DOHH2 (cell line): ENCODE results near the gene OR52L1.

ENCODE experiments used
- H3F3A ChIP-seq: fragments of 200-600 bp; sonication (generic), shearing (Covaris generic); 2 replicates; pipeline ENCODE4 v1.6.0; 2016; ENCODE audit warnings: antibody characterized with exemption, mild to moderate bottlenecking; ENCODE audit not compliant: control insufficient read depth, insufficient read depth
- H3K27ac ChIP-seq: fragments of 200-600 bp; sonication (generic); 2 replicates; pipeline ENCODE4 v1.5.1; 2014; ENCODE audit warnings: low read depth, mild to moderate bottlenecking, low read length, moderate library complexity
- H3K27me3 ChIP-seq: fragments of 200-600 bp; sonication (generic); 2 replicates; pipeline ENCODE4 v1.6.1; 2014; ENCODE audit warnings: mild to moderate bottlenecking, low read length, mixed read lengths; ENCODE audit not compliant: control insufficient read depth
- H3K36me3 ChIP-seq: fragments of 200-600 bp; sonication (generic); 2 replicates; pipeline ENCODE4 v1.6.1; 2014; ENCODE audit warnings: mild to moderate bottlenecking, low read length, moderate library complexity, mixed read lengths; ENCODE audit not compliant: control insufficient read depth
- H3K4me1 ChIP-seq: fragments of 200-600 bp; sonication (generic); 2 replicates; pipeline ENCODE4 v1.6.1; 2014; ENCODE audit warnings: mild to moderate bottlenecking, low read length, mixed read lengths; ENCODE audit not compliant: control insufficient read depth
- H3K4me2 ChIP-seq: fragments of 200-600 bp; sonication (generic); 2 replicates; pipeline ENCODE4 v1.6.0; 2014; ENCODE audit warnings: mild to moderate bottlenecking, low read length, moderate library complexity
- H3K4me3 ChIP-seq: fragments of 200-600 bp; sonication (generic); 2 replicates; pipeline ENCODE4 v1.5.1; 2014; ENCODE audit warnings: mild to moderate bottlenecking, low read length, mixed read lengths
- H3K79me2 ChIP-seq: fragments of 200-600 bp; sonication (generic); 2 replicates; pipeline ENCODE4 v1.6.1; 2014; ENCODE audit warnings: mild to moderate bottlenecking, low read length, mixed read lengths; ENCODE audit not compliant: control insufficient read depth
- H3K9me2 ChIP-seq: fragments of 200-600 bp; sonication (generic); replicated peaks from 2 replicates; pipeline ENCODE4 v1.6.1; 2014; ENCODE audit warnings: mild to moderate bottlenecking, low read length, mixed read lengths; ENCODE audit not compliant: control insufficient read depth
- H3K9me3 ChIP-seq: fragments of 200-600 bp; sonication (generic); 2 replicates; pipeline ENCODE4 v1.6.1; 2014; ENCODE audit warnings: antibody characterized with exemption, low read length, mixed read lengths; ENCODE audit not compliant: control insufficient read depth, insufficient read depth
- H4K20me1 ChIP-seq: fragments of 200-600 bp; sonication (generic); 2 replicates; pipeline ENCODE4 v1.6.0; 2014; ENCODE audit warnings: low read depth, mild to moderate bottlenecking, antibody characterized with exemption, low read length, moderate library complexity; ENCODE audit not compliant: control insufficient read depth, insufficient read depth
- CTCF ChIP-seq: fragments of 200-600 bp; sonication (generic); IDR thresholded peaks from one replicate; pipeline ENCODE4 v1.5.1; 2014; ENCODE audit warnings: antibody characterized with exemption, mild to moderate bottlenecking, low read depth, low read length; ENCODE audit not compliant: poor library complexity, severe bottlenecking
- EZH2phosphoT487 ChIP-seq: fragments of 200-600 bp; sonication (generic); IDR thresholded peaks from 2 replicates; pipeline ENCODE4 v1.6.1; 2017; ENCODE audit warnings: borderline replicate concordance, mild to moderate bottlenecking, antibody characterized with exemption, low read length, moderate library complexity, mixed read lengths

The OR52L1 gene

GRCh38 chr11:6025056-6025455 lies 38.3 kb upstream of the OR52L1 start:
- no peak overlapping the region for H3K27ac ChIP-seq
- H3K4me3 ChIP-seq = no peak overlapping the region
- no peaks in the 10 kb centered on the region for H3K9me2 ChIP-seq
- no peaks in the 10 kb centered on the region for H4K20me1 ChIP-seq
- no peaks in the 10 kb centered on the region for H3K4me1 ChIP-seq
- H3K4me2 ChIP-seq = no peak overlapping the region
- TF ChIP-seq CTCF = no peak
- no peak for TF ChIP-seq EZH2phosphoT487
- H3K36me3 ChIP-seq = no peaks in the 10 kb centered on the region
- no peaks in the 10 kb centered on the region for H3F3A ChIP-seq
- H3K27me3 ChIP-seq = 0 out of 2 replicates have a peak, but pooled peaks cover 2% of the 10 kb centered on the region
- no peaks in the 10 kb centered on the region for H3K9me3 ChIP-seq
- no peaks in the 10 kb centered on the region for H3K79me2 ChIP-seq

- H3K27ac ChIP-seq = no peak overlapping the region
- H3K27me3 ChIP-seq = 0 out of 2 replicates have a peak, but pooled peaks cover 2% of the 10 kb centered on the region
- no peaks in the 10 kb centered on the region for H4K20me1 ChIP-seq
Observed at GRCh38 chr11:6022956-6023355, 36.2 kb upstream of the OR52L1 start.

GRCh38 chr11:6013042-6013441 lies 26.3 kb upstream of the OR52L1 start:
- Histone ChIP-seq H3K79me2 (no peaks in the 10 kb centered on the region), H3K4me3 (no peak overlapping the region), H3K4me1 (no peaks in the 10 kb centered on the region), H3K9me2 (no peaks in the 10 kb centered on the region), H4K20me1 (no peaks in the 10 kb centered on the region), H3K36me3 (no peaks in the 10 kb centered on the region), H3K27me3 (no peaks in the 10 kb centered on the region), H3K27ac (no peak overlapping the region), H3K4me2 (no peak overlapping the region), H3F3A (no peaks in the 10 kb centered on the region), H3K9me3 (no peaks in the 10 kb centered on the region)
- TF ChIP-seq CTCF (no peak), EZH2phosphoT487 (no peak)

More at GRCh38 chr11:6022956-6023355, 36.2 kb upstream of the OR52L1 start:
- TF ChIP-seq CTCF = peak; percentile 54
- no peak for TF ChIP-seq EZH2phosphoT487
- no peaks in the 10 kb centered on the region for H3K9me3 ChIP-seq
- no peak overlapping the region for H3K4me3 ChIP-seq
- H3K4me2 ChIP-seq = no peak overlapping the region
- no peaks in the 10 kb centered on the region for H3K9me2 ChIP-seq
- no peaks in the 10 kb centered on the region for H3K4me1 ChIP-seq
- no peaks in the 10 kb centered on the region for H3K36me3 ChIP-seq
- H3F3A ChIP-seq = no peaks in the 10 kb centered on the region
- no peaks in the 10 kb centered on the region for H3K79me2 ChIP-seq
